LNCAP (cell line): ENCODE measurements around the gene CCDC88A.

Experiments used
- CTCF ChIP-seq: fragments of 450-650 bp; IDR thresholded peaks from 2 replicates; pipeline ENCODE4 v1.5.1; 2017; ENCODE audit warnings: mild to moderate bottlenecking

Gene CCDC88A

GRCh38 chr2:55302241-55302640 lies 117.4 kb downstream of the CCDC88A start:
- TF ChIP-seq CTCF: no peak

- no peak for TF ChIP-seq CTCF
Observed at GRCh38 chr2:55301277-55301676, 118.4 kb downstream of the CCDC88A start.

DNA sequence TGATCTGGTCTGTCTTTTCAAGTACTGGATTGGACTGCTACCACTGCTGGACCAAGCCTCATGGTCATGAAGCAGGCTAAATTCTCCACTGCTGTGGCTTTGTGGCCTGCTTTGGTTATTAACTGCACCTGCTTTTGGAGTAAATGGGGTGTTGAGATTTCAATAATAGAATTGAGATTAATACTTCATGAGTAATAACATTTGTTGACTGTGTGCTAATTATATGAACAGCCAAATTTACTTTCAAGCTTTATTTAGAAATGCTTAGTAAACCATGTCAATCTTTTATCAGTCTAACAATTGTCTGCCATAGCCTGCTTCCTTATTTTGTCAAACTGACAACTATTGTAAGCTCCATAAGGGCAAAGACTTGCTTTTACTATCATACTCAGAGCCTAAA lies 123.3 kb downstream of the CCDC88A start:
- TF ChIP-seq CTCF: no peak

DNA sequence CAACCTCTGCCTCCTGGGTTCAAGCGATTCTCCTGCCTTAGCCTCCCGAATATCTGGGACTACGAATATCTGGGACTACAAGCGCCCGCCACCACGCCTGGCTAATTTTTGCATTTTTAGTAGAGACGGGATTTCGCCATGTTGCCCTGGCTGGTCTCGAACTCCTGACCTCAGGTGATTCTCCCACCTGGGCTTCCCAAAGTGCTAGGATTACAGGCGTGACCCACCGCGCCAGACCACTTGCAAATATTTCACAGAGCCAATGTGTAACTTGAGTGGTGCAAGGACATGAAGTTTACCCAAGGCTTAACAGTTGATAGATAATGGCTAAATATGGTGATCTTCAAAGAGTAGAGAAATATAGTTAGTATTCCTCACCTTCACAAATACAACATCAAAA lies 136.6 kb downstream of the CCDC88A start:
- TF ChIP-seq CTCF: no peak

GRCh38 chr2:55282110-55282917 lies 137.3 kb downstream of the CCDC88A start:
- no peak for TF ChIP-seq CTCF

DNA sequence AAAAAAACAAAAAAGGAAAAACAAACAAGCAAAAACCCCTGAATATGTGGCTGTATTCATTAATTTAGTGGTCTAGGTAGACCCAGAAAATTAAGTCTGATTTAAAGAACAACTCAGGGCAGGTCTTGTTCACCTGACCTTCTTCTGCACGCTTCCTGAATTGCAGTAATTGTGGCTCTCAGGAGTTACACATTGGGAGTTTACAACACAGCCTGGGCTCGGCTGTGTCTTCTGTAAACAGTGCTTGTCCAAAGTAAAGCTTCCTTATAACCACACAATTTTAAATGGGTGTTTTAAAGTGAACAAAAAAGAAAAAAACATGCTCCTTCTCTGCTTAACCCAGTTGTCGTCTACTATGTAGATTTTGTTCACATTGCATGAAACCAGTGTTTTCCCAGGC lies 142.3 kb downstream of the CCDC88A start:
- no peak for TF ChIP-seq CTCF

DNA sequence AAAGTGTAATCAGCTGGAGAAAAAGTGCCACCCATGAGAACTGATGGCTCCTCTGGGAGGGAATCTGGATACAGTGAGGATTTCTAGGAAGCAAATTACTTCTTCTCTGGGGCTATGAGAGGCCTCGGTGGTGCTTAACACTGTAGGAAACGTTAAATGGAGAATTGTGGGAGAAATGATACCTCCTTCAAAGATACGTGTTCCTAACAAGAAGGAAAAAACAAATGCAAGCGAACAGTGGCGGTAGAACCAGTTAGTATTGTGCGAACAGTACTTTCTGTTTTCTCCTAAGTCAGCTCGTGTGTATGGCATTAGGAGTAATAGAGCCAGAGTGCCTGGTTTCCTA lies 150.0 kb downstream of the CCDC88A start:
- no peak for TF ChIP-seq CTCF
